Myocyte (in vitro differentiated cells): Measurements from ENCODE around the gene WDR43. TPM values are rescaled to one million over a fixed set of nuclear protein-coding genes. Genes with fewer than 3 reads are reported as not detected.
A peak's percentile ranks its signal among the peaks of the same experiment; 100 is the strongest.

Source experiments
- DNase-seq: peaks from one replicate; pipeline ENCODE4 v3.0.0-alpha.2; 2012; ENCODE audit warnings: low read depth
- total RNA-seq: library from RNA; depleted of rRNA; stranded (reverse); fragments of >200 nt; gene quantifications from 2 replicates; pipeline ENCODE4 v1.2.3, GENCODE V29; 2014

The WDR43 gene
- total RNA-seq, 1 donor from 2014 or later = 53.1 TPM

GRCh38 chr2:28908172-28908571 lies 13.7 kb downstream of the WDR43 start:
- DNase-seq = no peak

GRCh38 chr2:28909655-28910353 lies 15.3 kb downstream of the WDR43 start:
- no peak for DNase-seq

GRCh38 chr2:28915939-28916338 lies 21.5 kb downstream of the WDR43 start:
- DNase-seq = no peak

- no peak for DNase-seq
These were observed 32.4 kb downstream of the WDR43 start for GRCh38 chr2:28926847-28927246.

- no peak for DNase-seq
These were observed 33.0 kb downstream of the WDR43 start for GRCh38 chr2:28927469-28927868.

GRCh38 chr2:28927878-28928277 lies 33.4 kb downstream of the WDR43 start:
- no peak for DNase-seq

- DNase-seq = no peak
These were observed 35.1 kb downstream of the WDR43 start for GRCh38 chr2:28929581-28929980.

GRCh38 chr2:28930205-28930604 lies 35.7 kb downstream of the WDR43 start:
- DNase-seq = no peak

GRCh38 chr2:28934769-28935168 lies 40.3 kb downstream of the WDR43 start:
- no peak for DNase-seq

GRCh38 chr2:28941008-28941407 lies 46.5 kb downstream of the WDR43 start:
- no peak for DNase-seq

- DNase-seq = no peak
These were observed 50.2 kb downstream of the WDR43 start for GRCh38 chr2:28944535-28945248.

- DNase-seq = no peak
These were observed 53.7 kb downstream of the WDR43 start for GRCh38 chr2:28948160-28948559.

GRCh38 chr2:28949190-28949589 lies 54.7 kb downstream of the WDR43 start:
- DNase-seq = no peak

GRCh38 chr2:28949617-28950305 lies 55.3 kb downstream of the WDR43 start:
- DNase-seq = no peak

GRCh38 chr2:28950941-28951630 lies 56.6 kb downstream of the WDR43 start:
- DNase-seq = no peak

- DNase-seq = no peak
These were observed 57.7 kb downstream of the WDR43 start for GRCh38 chr2:28951910-28952835.

GRCh38 chr2:28952836-28953211 lies 58.4 kb downstream of the WDR43 start:
- no peak for DNase-seq

GRCh38 chr2:28955467-28955866 lies 61.0 kb downstream of the WDR43 start:
- DNase-seq = no peak

GRCh38 chr2:28956415-28956826 lies 62.0 kb downstream of the WDR43 start:
- peak; percentile 34 for DNase-seq

GRCh38 chr2:28956890-28957289 lies 62.4 kb downstream of the WDR43 start:
- DNase-seq = peak; percentile 32

- peak; percentile 89 for DNase-seq
These were observed 64.2 kb downstream of the WDR43 start for GRCh38 chr2:28958689-28959088.
